Right atrium auricular region (tissue), 2 donors: ENCODE data around the gene ORMDL3. TPM values are rescaled to one million over a fixed set of nuclear protein-coding genes. Genes with fewer than 3 reads are reported as not detected.

ENCODE experiments used
- DNase-seq: peaks from one replicate; pipeline ENCODE4 v3.0.0-alpha.2; 2019; ENCODE audit warnings: low spot score
- H3K27ac ChIP-seq, 2 donors: fragments of 200-600 bp; sonication (generic); 1 replicate in 1 of 2; 2 replicates in 1 of 2; pipeline ENCODE4 v1.5.1; 2016 to 2019
- H3K27me3 ChIP-seq, 2 donors: fragments of 200-600 bp; sonication (generic); one replicate each; pipeline versions ENCODE4 v1.5.1 to v1.6.0; 2017 to 2019
- H3K36me3 ChIP-seq: fragments of 200-600 bp; sonication (generic); one replicate; pipeline ENCODE4 v1.5.1; 2016
- H3K4me1 ChIP-seq, 2 donors: fragments of 200-600 bp; sonication (generic); one replicate each; pipeline versions ENCODE4 v1.5.1 to v1.6.0; 2017 to 2019
- H3K4me3 ChIP-seq, 2 donors: fragments of 200-600 bp; sonication (generic); 1 replicate in 1 of 2; 2 replicates in 1 of 2; pipeline ENCODE4 v1.5.1; 2017 to 2019; ENCODE audit warnings: mild to moderate bottlenecking in 1 of 2, moderate library complexity in 1 of 2
- H3K9me3 ChIP-seq, 2 donors: fragments of 200-600 bp; sonication (generic); one replicate each; pipeline ENCODE4 v1.5.1; 2019
- total RNA-seq, 2 donors: library from RNA; depleted of rRNA; stranded (reverse); fragments of >200 nt; gene quantifications; one replicate each; pipeline ENCODE4 v1.1.0, GENCODE V29; 2016
- TF ChIP-seq, protein P1 (sequence below), 2 donors: fragments of 200-600 bp; sonication (generic); IDR thresholded peaks; one replicate each; pipeline ENCODE4 v1.5.1; 2019; ENCODE audit warnings: antibody characterized with exemption in 2 of 2

The ORMDL3 gene
- total RNA-seq, 2 donors from 2014 or later = 31.5 to 41.5 TPM

DNA sequence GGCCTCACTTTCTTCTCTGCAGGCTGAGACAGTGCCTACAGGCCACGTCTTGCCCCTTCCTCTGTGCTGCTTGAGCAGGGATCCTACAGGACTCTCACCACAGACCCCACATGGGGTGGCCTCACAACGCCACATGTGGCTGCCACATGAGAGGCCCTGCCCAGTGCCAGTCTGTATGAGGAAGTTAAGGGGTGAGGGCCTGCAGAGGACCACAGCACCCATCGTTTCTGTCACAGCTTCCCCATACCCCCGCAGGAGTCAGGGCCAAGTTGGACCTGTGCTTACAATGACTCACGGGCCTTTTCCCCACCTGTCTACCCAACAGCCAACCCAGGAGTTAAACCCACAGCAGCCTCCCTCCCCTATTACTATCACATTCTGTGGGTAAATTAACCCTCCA lies 6.1 kb downstream of the ORMDL3 start:
- Histone ChIP-seq H3K36me3 (peaks cover 44% of the 10 kb centered on the region), H3K4me3 (no peak overlapping the region), H3K27me3 (no peaks in the 10 kb centered on the region), H3K9me3 (no peaks in the 10 kb centered on the region), H3K4me1 (peaks cover 0 to 15% of the 10 kb centered on the region in 2 donors), H3K27ac (no peak overlapping the region)
- DNase-seq = no peak
- TF ChIP-seq, protein P1, sequence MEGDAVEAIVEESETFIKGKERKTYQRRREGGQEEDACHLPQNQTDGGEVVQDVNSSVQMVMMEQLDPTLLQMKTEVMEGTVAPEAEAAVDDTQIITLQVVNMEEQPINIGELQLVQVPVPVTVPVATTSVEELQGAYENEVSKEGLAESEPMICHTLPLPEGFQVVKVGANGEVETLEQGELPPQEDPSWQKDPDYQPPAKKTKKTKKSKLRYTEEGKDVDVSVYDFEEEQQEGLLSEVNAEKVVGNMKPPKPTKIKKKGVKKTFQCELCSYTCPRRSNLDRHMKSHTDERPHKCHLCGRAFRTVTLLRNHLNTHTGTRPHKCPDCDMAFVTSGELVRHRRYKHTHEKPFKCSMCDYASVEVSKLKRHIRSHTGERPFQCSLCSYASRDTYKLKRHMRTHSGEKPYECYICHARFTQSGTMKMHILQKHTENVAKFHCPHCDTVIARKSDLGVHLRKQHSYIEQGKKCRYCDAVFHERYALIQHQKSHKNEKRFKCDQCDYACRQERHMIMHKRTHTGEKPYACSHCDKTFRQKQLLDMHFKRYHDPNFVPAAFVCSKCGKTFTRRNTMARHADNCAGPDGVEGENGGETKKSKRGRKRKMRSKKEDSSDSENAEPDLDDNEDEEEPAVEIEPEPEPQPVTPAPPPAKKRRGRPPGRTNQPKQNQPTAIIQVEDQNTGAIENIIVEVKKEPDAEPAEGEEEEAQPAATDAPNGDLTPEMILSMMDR (IDR thresholded peaks at IDR 0.05) = no peak

DNA sequence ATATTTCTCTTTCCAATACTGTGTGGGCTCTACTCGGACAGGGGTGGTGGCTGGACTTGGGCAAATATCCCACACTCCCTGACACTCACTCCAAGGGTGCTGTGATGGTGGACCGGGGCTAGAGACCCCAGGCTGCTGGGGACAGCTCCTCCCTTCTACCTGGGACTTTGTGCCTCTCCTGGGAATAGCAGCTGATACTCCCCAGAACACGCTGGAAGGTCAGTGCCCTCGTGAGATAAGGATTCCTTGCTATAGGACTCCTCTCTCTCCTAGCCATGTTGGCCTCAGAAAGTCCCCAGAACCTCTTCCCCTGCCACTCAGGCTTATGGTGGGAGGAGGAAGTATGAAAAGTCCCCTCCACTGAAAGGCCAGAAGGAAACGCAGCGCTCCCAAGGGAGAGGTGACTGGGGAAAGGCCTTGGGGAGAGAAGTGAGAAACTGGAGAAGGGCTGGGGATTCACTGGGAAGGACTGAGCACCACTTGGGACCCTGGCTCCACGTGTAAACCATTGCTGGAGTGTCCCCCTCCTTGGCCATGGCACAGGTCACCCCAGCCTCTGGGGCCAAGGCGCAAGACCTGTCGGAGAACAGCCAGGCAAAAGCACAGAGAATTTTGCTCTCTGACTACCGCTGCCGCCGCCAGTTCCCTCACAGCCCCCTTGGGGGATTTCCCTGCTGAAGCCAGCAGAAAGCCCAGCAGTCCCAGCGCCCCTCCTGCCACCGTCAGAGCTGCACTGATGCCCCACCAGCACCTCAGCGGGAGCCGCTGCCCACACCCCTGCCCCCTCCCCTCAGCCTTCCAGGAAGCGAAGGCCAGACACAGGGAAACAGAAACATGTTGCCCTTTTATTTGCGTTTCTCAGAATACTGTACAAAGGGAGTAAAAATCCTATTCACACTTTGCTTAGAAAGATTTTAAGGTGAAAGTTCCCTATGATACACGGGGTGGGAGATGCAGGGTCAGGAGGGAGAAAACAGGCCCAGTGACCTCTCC lies 6.9 kb downstream of the ORMDL3 start:
- H3K4me3 ChIP-seq = no peak overlapping the region
- H3K4me1 ChIP-seq = peaks cover 0 to 7% of the 10 kb centered on the region in 2 donors
- no peak overlapping the region for H3K27ac ChIP-seq
- TF ChIP-seq, protein P1 (IDR thresholded peaks at IDR 0.05) = no peak
- H3K36me3 ChIP-seq = peaks cover 44% of the 10 kb centered on the region
- no peaks in the 10 kb centered on the region for H3K9me3 ChIP-seq
- H3K27me3 ChIP-seq = no peaks in the 10 kb centered on the region
- no peak for DNase-seq

DNA sequence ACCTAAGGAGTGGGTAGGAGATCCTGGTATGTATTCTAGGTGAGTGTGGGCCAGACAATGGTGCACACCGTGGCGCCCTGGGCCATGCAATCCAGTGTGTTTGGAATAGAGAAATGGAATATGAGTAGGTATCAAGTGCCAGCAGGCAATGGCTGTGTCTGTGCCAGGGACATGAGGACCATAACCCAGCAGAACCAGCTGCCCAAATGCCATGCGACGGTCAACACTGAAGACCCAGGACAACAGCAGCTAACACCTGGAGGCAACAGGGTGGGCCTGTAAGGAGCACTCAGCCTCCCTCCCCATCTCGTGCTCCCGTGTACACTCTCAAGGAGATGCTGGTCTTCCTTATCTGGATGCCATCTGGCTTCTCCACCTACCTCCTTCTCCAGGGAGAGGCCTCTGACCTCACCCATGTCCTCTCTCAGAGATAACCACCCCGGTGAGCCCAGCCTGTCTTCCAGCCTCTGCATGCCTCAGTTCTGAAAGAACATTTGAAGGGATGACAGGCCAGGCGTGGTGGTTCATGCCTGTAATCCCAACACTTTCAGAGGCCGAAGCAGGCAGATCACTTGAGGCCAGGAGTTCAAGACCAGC lies 8.2 kb downstream of the ORMDL3 start:
- H3K4me3 ChIP-seq = no peak overlapping the region
- no peak for DNase-seq
- H3K4me1 ChIP-seq = no peaks in the 10 kb centered on the region
- H3K27me3 ChIP-seq = no peaks in the 10 kb centered on the region
- H3K36me3 ChIP-seq = peaks cover 44% of the 10 kb centered on the region
- TF ChIP-seq, protein P1 (IDR thresholded peaks at IDR 0.05) = no peak
- no peaks in the 10 kb centered on the region for H3K9me3 ChIP-seq
- H3K27ac ChIP-seq = no peak overlapping the region

GRCh38 chr17:39916918-39917317 lies 10.5 kb downstream of the ORMDL3 start:
- DNase-seq = no peak
- Histone ChIP-seq H3K4me3 (no peak overlapping the region), H3K4me1 (no peaks in the 10 kb centered on the region), H3K36me3 (peaks cover 22% of the 10 kb centered on the region), H3K27me3 (no peaks in the 10 kb centered on the region), H3K27ac (no peak overlapping the region), H3K9me3 (no peaks in the 10 kb centered on the region)
- TF ChIP-seq, protein P1 (IDR thresholded peaks at IDR 0.05) = no peak

DNA sequence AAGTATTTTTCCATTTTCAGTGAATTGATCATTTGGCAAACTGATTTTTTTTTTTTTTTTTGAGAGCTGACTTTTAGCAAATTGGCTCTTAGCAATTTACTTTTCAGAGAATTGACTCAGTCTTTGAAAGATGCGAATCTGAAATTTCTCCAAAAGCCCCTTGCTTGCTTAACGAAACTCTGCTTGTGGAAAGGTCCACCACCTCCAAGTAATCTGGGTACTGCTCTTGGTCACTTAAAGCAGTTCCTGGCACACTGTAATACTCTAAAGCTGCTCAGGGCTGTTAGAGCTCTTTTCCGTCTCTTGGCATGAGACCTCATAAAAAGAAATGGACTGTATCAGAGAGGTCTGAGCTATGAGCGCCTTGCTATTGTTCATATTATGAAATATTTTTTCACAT lies 11.8 kb downstream of the ORMDL3 start:
- no peak overlapping the region for H3K4me3 ChIP-seq
- no peaks in the 10 kb centered on the region for H3K4me1 ChIP-seq
- no peaks in the 10 kb centered on the region for H3K9me3 ChIP-seq
- TF ChIP-seq, protein P1 (IDR thresholded peaks at IDR 0.05) = no peak
- peaks cover 10% of the 10 kb centered on the region for H3K36me3 ChIP-seq
- no peak overlapping the region for H3K27ac ChIP-seq
- DNase-seq = no peak
- no peaks in the 10 kb centered on the region for H3K27me3 ChIP-seq
